GM12878 (cell line): ENCODE measurements around the gene VMAC. TPM values are rescaled to one million over a fixed set of nuclear protein-coding genes. Genes with fewer than 3 reads are reported as not detected.

Experiments
- ATAC-seq: fragments of 200-7000 bp; cut with Tn5 transposase; 3 replicates; pipeline ENCODE4 v1.9.1; 2020; ENCODE audit warnings: mild to moderate bottlenecking, moderate library complexity
- BruUV-seq: library from RNA; stranded (reverse); fragments of 400-500 nt; replicated peaks from 2 replicates; lab custom pipeline; 2021; lab: Mats Ljungman, UMichigan
- CTCF ChIA-PET: fragments of 300-600 bp; sonication (Branson Sonifier 250); formaldehyde crosslinking; extraction: SDS; loops from one replicate; lab custom pipeline; 2021; ENCODE audit warnings: inconsistent platforms; lab: Yijun Ruan, JAX
- POLR2A ChIA-PET: fragments of 350-600 bp; formaldehyde crosslinking; extraction: SDS; loops from one replicate; lab custom pipeline; 2021; ENCODE audit warnings: inconsistent platforms; lab: Charles Lee
- RAD21 ChIA-PET: fragments of 300-600 bp; sonication (Branson Sonifier 250); formaldehyde crosslinking; loops from one replicate; lab custom pipeline; 2023; ENCODE audit warnings: antibody characterized with exemption; ENCODE audit not compliant: unreplicated experiment; lab: Charles Lee
- SMC1A ChIA-PET: fragments of 300-600 bp; sonication (Branson Sonifier 250); formaldehyde crosslinking; loops from one replicate; lab custom pipeline; 2023; ENCODE audit not compliant: unreplicated experiment, uncharacterized antibody; lab: Charles Lee
- DNase-seq: peaks from one replicate; pipeline ENCODE4 v3.0.0-alpha.2; 2011; ENCODE audit warnings: low read depth, low spot score
- FAIRE-seq: peaks from 3 replicates; lab custom pipeline; 2011; peaks lifted over from hg19 to GRCh38; lab: Jason Lieb, UNC
- H2AFZ ChIP-seq: 2 replicates; pipeline ENCODE4 v1.6.0; 2011; ENCODE audit warnings: low read depth, low read length, control low read depth; ENCODE audit not compliant: control insufficient read depth
- H3K27ac ChIP-seq: 2 replicates; pipeline ENCODE4 v1.5.1; 2011; ENCODE audit warnings: control low read depth; ENCODE audit not compliant: control insufficient read depth, insufficient read depth
- H3K27me3 ChIP-seq, 2 experiments: replicated peaks in 1 of 2; 2 replicates each; pipeline versions ENCODE4 v1.6.0 to v1.6.1; 2011; ENCODE audit warnings: low read length in 1 of 2; ENCODE audit not compliant: control insufficient read depth in 2 of 2, insufficient read depth in 2 of 2
- H3K36me3 ChIP-seq, 2 experiments: 2 replicates each; pipeline ENCODE4 v1.5.1; 2011; ENCODE audit warnings: low read length in 1 of 2; ENCODE audit not compliant: control insufficient read depth in 2 of 2, insufficient read depth in 2 of 2
- H3K4me1 ChIP-seq: 2 replicates; pipeline ENCODE4 v1.6.1; 2011; ENCODE audit warnings: mild to moderate bottlenecking, low read length, moderate library complexity, mixed read lengths; ENCODE audit not compliant: control insufficient read depth, insufficient read depth
- H3K4me2 ChIP-seq: 2 replicates; pipeline ENCODE4 v1.6.0; 2011; ENCODE audit warnings: control low read depth; ENCODE audit not compliant: control insufficient read depth, insufficient read depth
- H3K4me3 ChIP-seq: fragments of 200-600 bp; sonication (generic); 2 replicates; pipeline ENCODE4 v1.5.1; 2016
- H3K79me2 ChIP-seq: 2 replicates; pipeline ENCODE4 v1.6.0; 2011; ENCODE audit warnings: low read length; ENCODE audit not compliant: control insufficient read depth, insufficient read depth
- H3K9ac ChIP-seq: 2 replicates; pipeline ENCODE4 v1.8.0; 2011; ENCODE audit warnings: low read length, control low read depth, mixed read lengths; ENCODE audit not compliant: control insufficient read depth, insufficient read depth
- H3K9me3 ChIP-seq: replicated peaks from 3 replicates; pipeline ENCODE4 v1.5.1; 2011; ENCODE audit warnings: mild to moderate bottlenecking, low read length; ENCODE audit not compliant: control insufficient read depth, insufficient read depth
- H4K20me1 ChIP-seq: 2 replicates; pipeline ENCODE4 v1.6.0; 2011; ENCODE audit not compliant: control insufficient read depth, insufficient read depth
- ATF2 ChIP-seq: IDR thresholded peaks from 2 replicates; pipeline ENCODE4 v1.6.1; 2012; ENCODE audit warnings: low read length, inconsistent platforms
- BHLHE40 ChIP-seq, 2 experiments: fragments of 450-650 bp in 1 of 2; IDR thresholded peaks; 2 replicates each; pipeline ENCODE4 v1.6.1; 2011 to 2017; ENCODE audit warnings: low read depth in 2 of 2, borderline replicate concordance in 1 of 2, improper control_type of control experiment in 1 of 2, low read length in 1 of 2, mild to moderate bottlenecking in 1 of 2
- CHD2 ChIP-seq: IDR thresholded peaks from 2 replicates; pipeline ENCODE4 v1.6.1; 2011; ENCODE audit warnings: low read depth, low read length, improper control_type of control experiment, borderline replicate concordance
- EGR1 ChIP-seq, 2 experiments: IDR thresholded peaks; 1 replicate in 1 of 2; 2 replicates in 1 of 2; pipeline ENCODE4 v1.6.1; 2011 to 2012; ENCODE audit warnings: low read depth in 2 of 2, low read length in 2 of 2, borderline replicate concordance in 1 of 2, mild to moderate bottlenecking in 1 of 2, moderate library complexity in 1 of 2
- GABPA ChIP-seq: IDR thresholded peaks from 2 replicates; pipeline ENCODE4 v1.6.1; 2014; ENCODE audit warnings: antibody characterized with exemption, low read depth, mild to moderate bottlenecking, inconsistent platforms
- GATAD2B ChIP-seq: fragments of 450-650 bp; conservative IDR thresholded peaks from 2 replicates; pipeline ENCODE4 v1.6.1; 2017; ENCODE audit warnings: low read depth, mild to moderate bottlenecking, moderate library complexity
- MXI1 ChIP-seq: fragments of 150-350 bp; IDR thresholded peaks from 2 replicates; pipeline ENCODE4 v1.6.1; 2011; ENCODE audit warnings: low read depth, mild to moderate bottlenecking, inconsistent platforms, low read length, improper control_type of control experiment
- NR2C2 ChIP-seq: IDR thresholded peaks from 2 replicates; pipeline ENCODE4 v1.6.1; 2011; ENCODE audit warnings: borderline replicate concordance, low read depth; ENCODE audit not compliant: control insufficient read depth, insufficient read length
- RAD51 ChIP-seq: fragments of 450-650 bp; IDR thresholded peaks from 2 replicates; pipeline ENCODE4 v1.6.1; 2016; ENCODE audit warnings: moderate library complexity, mild to moderate bottlenecking, inconsistent platforms
- RB1 ChIP-seq: fragments of 450-650 bp; formaldehyde crosslinking; IDR thresholded peaks from 2 replicates; pipeline ENCODE4 v1.6.1; 2017; ENCODE audit warnings: mild to moderate bottlenecking, borderline replicate concordance
- SIX5 ChIP-seq: IDR thresholded peaks from 2 replicates; pipeline ENCODE4 v1.6.1; 2011; ENCODE audit warnings: mild to moderate bottlenecking, low read depth, low read length, moderate library complexity; ENCODE audit not compliant: severe bottlenecking
- TCF12 ChIP-seq: IDR thresholded peaks from 2 replicates; pipeline ENCODE4 v1.6.1; 2011; ENCODE audit warnings: low read depth, mild to moderate bottlenecking, low read length
- ZNF24 ChIP-seq: fragments of 450-650 bp; IDR thresholded peaks from 2 replicates; pipeline ENCODE4 v1.6.1; 2017; ENCODE audit warnings: antibody characterized with exemption, mild to moderate bottlenecking
- WGBS: methylation state at CpG from one replicate; pipeline ENCODE4 v1.1.6; 2016; ENCODE audit warnings: low lambda C conversion rate; ENCODE audit not compliant: insufficient replicate concordance, insufficient coverage; ENCODE audit errors: missing lambda C conversion rate; 5-methylcytosine and 5-hydroxymethylcytosine counted together
- in situ Hi-C: fragments of 300-500 bp; cut with MboI; formaldehyde crosslinking; loops from 9 replicates; pipeline ENCODE4 v1.14.3; 2018; ENCODE audit warnings: mixed read lengths
- intact Hi-C: fragments of 100-400 bp; cut with micrococcal nuclease; formaldehyde crosslinking; loops from one replicate; pipeline ENCODE4 v1.14.2; 2022; ENCODE audit not compliant: unreplicated experiment
- polyA plus RNA-seq, 11 experiments: library from polyadenylated mRNA; depleted of rRNA in 4 of 11; unstranded in 6 of 11; stranded (reverse) in 5 of 11; fragments of >200 nt; fragmentation: Nextera tagmentation in 4 of 11; fragmentation: Illumina TruSeq in 1 of 11; extraction: Ambion mirVana in 4 of 11; extraction: Trizol in 1 of 11; gene quantifications; 1 replicate in 1 of 11; 2 replicates in 10 of 11; pipeline versions ENCODE4 v1.2.1 to v1.2.3, GENCODE V29; 2011 to 2016; ENCODE audit warnings: inconsistent platforms in 2 of 11, missing spikeins in 2 of 11, low read depth in 1 of 11
- total RNA-seq, 4 experiments: library from RNA; depleted of rRNA in 3 of 4; stranded (reverse); fragments of >200 nt in 3 of 4; fragmentation: Illumina TruSeq in 1 of 4; extraction: Trizol in 1 of 4; gene quantifications; 2 replicates each; pipeline versions ENCODE4 v1.2.1 to v1.2.3, GENCODE V29; 2013 to 2021
- TF ChIP-seq, protein P1 (sequence below): fragments of 450-650 bp; IDR thresholded peaks from 2 replicates; pipeline ENCODE4 v1.6.1; 2018; ENCODE audit warnings: mild to moderate bottlenecking, low read depth, moderate library complexity; ENCODE audit not compliant: partially characterized antibody

The VMAC gene
- total and polyA plus RNA-seq, 10 of the 15 experiments (the other 5 are each of a cell fraction or from before 2014, with no cell fraction given) = 0.18 to 6.8 (median 1.8) TPM

- Histone ChIP-seq H3K27ac (no peak overlapping the region), H3K9ac (no peak overlapping the region), H3K27me3 (no peaks in the 10 kb centered on the region), H3K36me3 (peaks cover 0 to 1% of the 10 kb centered on the region in 2 experiments; a peak in 2 of 4 replicates), H3K4me3 (no peak overlapping the region), H3K4me1 (peaks cover 23% of the 10 kb centered on the region), H3K4me2 (no peak overlapping the region), H4K20me1 (peaks cover 19% of the 10 kb centered on the region), H3K9me3 (no peaks in the 10 kb centered on the region), H3K79me2 (peaks cover 79% of the 10 kb centered on the region), H2AFZ (no peak overlapping the region)
- FAIRE-seq = no peak
- 100% methylated on average over 10 of the region's 10 CpGs for WGBS
- BruUV-seq = no TSS peak
- ChIA-PET SMC1A (no interaction called here), RAD21 (no interaction called here), CTCF (no interaction called here), POLR2A (no interaction called here)
- in situ Hi-C loops = no loop called here
- no peak for ATAC-seq
- TF ChIP-seq, protein P1, sequence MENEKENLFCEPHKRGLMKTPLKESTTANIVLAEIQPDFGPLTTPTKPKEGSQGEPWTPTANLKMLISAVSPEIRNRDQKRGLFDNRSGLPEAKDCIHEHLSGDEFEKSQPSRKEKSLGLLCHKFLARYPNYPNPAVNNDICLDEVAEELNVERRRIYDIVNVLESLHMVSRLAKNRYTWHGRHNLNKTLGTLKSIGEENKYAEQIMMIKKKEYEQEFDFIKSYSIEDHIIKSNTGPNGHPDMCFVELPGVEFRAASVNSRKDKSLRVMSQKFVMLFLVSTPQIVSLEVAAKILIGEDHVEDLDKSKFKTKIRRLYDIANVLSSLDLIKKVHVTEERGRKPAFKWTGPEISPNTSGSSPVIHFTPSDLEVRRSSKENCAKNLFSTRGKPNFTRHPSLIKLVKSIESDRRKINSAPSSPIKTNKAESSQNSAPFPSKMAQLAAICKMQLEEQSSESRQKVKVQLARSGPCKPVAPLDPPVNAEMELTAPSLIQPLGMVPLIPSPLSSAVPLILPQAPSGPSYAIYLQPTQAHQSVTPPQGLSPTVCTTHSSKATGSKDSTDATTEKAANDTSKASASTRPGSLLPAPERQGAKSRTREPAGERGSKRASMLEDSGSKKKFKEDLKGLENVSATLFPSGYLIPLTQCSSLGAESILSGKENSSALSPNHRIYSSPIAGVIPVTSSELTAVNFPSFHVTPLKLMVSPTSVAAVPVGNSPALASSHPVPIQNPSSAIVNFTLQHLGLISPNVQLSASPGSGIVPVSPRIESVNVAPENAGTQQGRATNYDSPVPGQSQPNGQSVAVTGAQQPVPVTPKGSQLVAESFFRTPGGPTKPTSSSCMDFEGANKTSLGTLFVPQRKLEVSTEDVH = no peak
- TF ChIP-seq ZNF24 (no peak), NR2C2 (no peak), CHD2 (no peak), EGR1 (IDR thresholded peaks at IDR 0.05; ENCODE audit: borderline replicate concordance in 1 of 2, low read depth in 2 of 2, low read length in 2 of 2) (no peak), MXI1 (no peak), RAD51 (no peak), RB1 (no peak), GATAD2B (no peak), SIX5 (no peak), BHLHE40 (IDR thresholded peaks at IDR 0.05; ENCODE audit: borderline replicate concordance in 1 of 2, low read depth in 2 of 2, low read length in 1 of 2) (no peak), GABPA (no peak), TCF12 (no peak), ATF2 (no peak)
- no peak for DNase-seq
- intact Hi-C loops = no loop called here
These were observed 54.1 kb downstream of the VMAC start for GRCh38 chr19:5958851-5959122.
